GM23248 (cell line): ENCODE results near the gene KDF1. TPM values are rescaled to one million over a fixed set of nuclear protein-coding genes. Genes with fewer than 3 reads are reported as not detected.
A peak's percentile ranks its signal among the peaks of the same experiment; 100 is the strongest.
"Not testable (repeated sequence)": the region's sequence is repeated elsewhere in the genome, so short reads cannot be mapped to it uniquely, and the experiment has no call there.

Experiments
- DNase-seq: peaks from one replicate; pipeline ENCODE4 v3.0.0-alpha.2; 2015
- H2AFZ ChIP-seq: fragments of 200-600 bp; sonication (generic); 2 replicates; pipeline ENCODE4 v1.6.1; 2016; ENCODE audit warnings: antibody characterized with exemption
- H3F3A ChIP-seq: fragments of 200-600 bp; sonication (generic); 2 replicates; pipeline ENCODE4 v1.6.1; 2016; ENCODE audit warnings: mild to moderate bottlenecking, antibody characterized with exemption, mixed run types; ENCODE audit not compliant: insufficient read depth
- H3K27ac ChIP-seq: fragments of 200-600 bp; sonication (generic); 2 replicates; pipeline ENCODE4 v1.5.1; 2016; ENCODE audit warnings: mild to moderate bottlenecking
- H3K27me3 ChIP-seq: fragments of 200-600 bp; sonication (generic); replicated peaks from 2 replicates; pipeline ENCODE4 v1.6.1; 2016; ENCODE audit warnings: mild to moderate bottlenecking; ENCODE audit not compliant: insufficient read depth
- H3K36me3 ChIP-seq: fragments of 200-600 bp; sonication (generic); 2 replicates; pipeline ENCODE4 v1.6.1; 2016; ENCODE audit warnings: low read depth, mild to moderate bottlenecking
- H3K4me1 ChIP-seq: fragments of 200-600 bp; sonication (generic); 2 replicates; pipeline ENCODE4 v1.6.1; 2016; ENCODE audit warnings: mild to moderate bottlenecking; ENCODE audit not compliant: insufficient read depth
- H3K4me2 ChIP-seq: fragments of 200-600 bp; sonication (generic); one replicate; pipeline ENCODE4 v1.6.1; 2016; ENCODE audit warnings: mild to moderate bottlenecking; ENCODE audit not compliant: unreplicated experiment
- H3K4me3 ChIP-seq: fragments of 200-600 bp; sonication (generic); 2 replicates; pipeline ENCODE4 v1.5.1; 2016; ENCODE audit warnings: mild to moderate bottlenecking
- H3K79me2 ChIP-seq: fragments of 200-600 bp; sonication (generic); 2 replicates; pipeline ENCODE4 v1.6.1; 2016; ENCODE audit warnings: mild to moderate bottlenecking; ENCODE audit not compliant: insufficient read depth
- H3K9ac ChIP-seq: fragments of 200-600 bp; sonication (generic); 2 replicates; pipeline ENCODE4 v1.6.1; 2016; ENCODE audit warnings: mild to moderate bottlenecking
- H3K9me2 ChIP-seq: fragments of 200-600 bp; sonication (generic); 2 replicates; pipeline ENCODE4 v1.6.1; 2016; ENCODE audit warnings: mixed run types, mild to moderate bottlenecking, moderate library complexity; ENCODE audit not compliant: insufficient read depth
- H3K9me3 ChIP-seq: fragments of 200-600 bp; sonication (generic); one replicate; pipeline ENCODE4 v1.6.1; 2017; ENCODE audit warnings: low read depth
- H4K20me1 ChIP-seq: fragments of 200-600 bp; sonication (generic); 2 replicates; pipeline ENCODE4 v1.6.0; 2016; ENCODE audit not compliant: insufficient read depth
- EZH2 ChIP-seq: fragments of 200-600 bp; sonication (generic); IDR thresholded peaks from 2 replicates; pipeline ENCODE4 v1.6.1; 2018; ENCODE audit warnings: antibody characterized with exemption, mild to moderate bottlenecking; ENCODE audit not compliant: insufficient read depth, poor library complexity, severe bottlenecking
- EZH2phosphoT487 ChIP-seq: fragments of 200-600 bp; sonication (generic); IDR thresholded peaks from 2 replicates; pipeline ENCODE4 v1.6.1; 2018; ENCODE audit warnings: antibody characterized with exemption, moderate library complexity, mild to moderate bottlenecking, low read depth; ENCODE audit not compliant: insufficient read depth
- WGBS, 2 experiments: methylation state at CpG; one replicate each; pipeline ENCODE4 v1.1.6; 2015 to 2017; ENCODE audit warnings: low lambda C conversion rate in 2 of 2, low coverage in 1 of 2; ENCODE audit errors: missing lambda C conversion rate in 2 of 2; 5-methylcytosine and 5-hydroxymethylcytosine counted together
- in situ Hi-C: fragments of 300-500 bp; cut with MboI; formaldehyde crosslinking; loops from 2 replicates; pipeline ENCODE4 v1.15.0; 2020
- polyA plus RNA-seq: library from polyadenylated mRNA; unstranded; fragments of >200 nt; fragmentation: Nextera tagmentation; extraction: Ambion mirVana; gene quantifications from 2 replicates; pipeline ENCODE4 v1.2.1, GENCODE V29; 2016
- total RNA-seq: library from RNA; depleted of rRNA; stranded (reverse); fragments of >200 nt; shearing (Covaris generic); gene quantifications from 2 replicates; pipeline ENCODE4 v1.2.3, GENCODE V29; 2014

KDF1 gene
- total and polyA plus RNA-seq, 2 experiments from 2014 or later = not detected

- DNase-seq = peak; percentile 92
- Histone ChIP-seq H3K9ac (peak overlapping the region; percentile 62), H3K9me3 (no peaks in the 10 kb centered on the region), H3K27ac (peak overlapping the region; percentile 89), H4K20me1 (no peaks in the 10 kb centered on the region; the same call in 1 of the 2 replicates), H3K36me3 (peaks cover 7% of the 10 kb centered on the region; the same call in 1 of the 2 replicates), H3K4me3 (peak overlapping the region; percentile 29; the same call in 1 of the 2 replicates), H3K4me1 (peaks cover 36% of the 10 kb centered on the region), H3K79me2 (peaks cover 27% of the 10 kb centered on the region), H3K9me2 (no peaks in the 10 kb centered on the region), H3K4me2 (peak overlapping the region; percentile 73), H2AFZ (no peak overlapping the region), H3F3A (peaks cover 34% of the 10 kb centered on the region), H3K27me3 (no peaks in the 10 kb centered on the region)
- WGBS, 2 experiments = 1 to 4% methylated on average over 10 of the region's 10 CpGs
- no peak for TF ChIP-seq EZH2phosphoT487
- no peak for TF ChIP-seq EZH2
- in situ Hi-C loops = no loop called here
These were observed 31.2 kb upstream of the KDF1 start for GRCh38 chr1:26991310-26992116.

- H3K4me2 ChIP-seq, DNase-seq, H3K36me3 ChIP-seq, H4K20me1 ChIP-seq, H3K9me3 ChIP-seq, H2AFZ ChIP-seq, H3K4me3 ChIP-seq, in situ Hi-C loops, H3K27me3 ChIP-seq, H3K79me2 ChIP-seq, H3K9ac ChIP-seq, H3K27ac ChIP-seq, H3K9me2 ChIP-seq: not testable (repeated sequence)
- peaks cover 22% of the 10 kb centered on the region for H3K4me1 ChIP-seq
- H3F3A ChIP-seq = peaks cover 15% of the 10 kb centered on the region
- WGBS, 2 experiments = 84 to 92% methylated on average over 9 to 12 of the region's 12 CpGs
These were observed 29.3 kb upstream of the KDF1 start for GRCh38 chr1:26989403-26990109.

GRCh38 chr1:26986658-26987057, 26.4 kb upstream of the KDF1 start:
- H3K27me3 ChIP-seq = no peaks in the 10 kb centered on the region
- H3K4me2 ChIP-seq = no peak overlapping the region
- no peaks in the 10 kb centered on the region for H3K36me3 ChIP-seq
- no peak for DNase-seq
- 53 to 64% methylated on average over 2 of the region's 2 CpGs for WGBS, 2 experiments
- H3K9ac ChIP-seq = no peak overlapping the region
- no peak for TF ChIP-seq EZH2
- no peak for TF ChIP-seq EZH2phosphoT487
- in situ Hi-C loops = no loop called here
- no peak overlapping the region for H3K27ac ChIP-seq
- no peak overlapping the region for H2AFZ ChIP-seq
- peaks cover 16% of the 10 kb centered on the region for H3K4me1 ChIP-seq
- no peak overlapping the region for H3K4me3 ChIP-seq
- no peaks in the 10 kb centered on the region for H3K9me2 ChIP-seq
- peaks cover 10% of the 10 kb centered on the region for H3F3A ChIP-seq
- no peaks in the 10 kb centered on the region for H3K79me2 ChIP-seq
- H3K9me3 ChIP-seq = no peaks in the 10 kb centered on the region
- no peaks in the 10 kb centered on the region for H4K20me1 ChIP-seq

GRCh38 chr1:26984291-26984690, 24.0 kb upstream of the KDF1 start:
- H4K20me1 ChIP-seq = no peaks in the 10 kb centered on the region
- H3K9ac ChIP-seq = no peak overlapping the region
- H2AFZ ChIP-seq = no peak overlapping the region
- no peaks in the 10 kb centered on the region for H3K79me2 ChIP-seq
- H3K4me1 ChIP-seq = no peaks in the 10 kb centered on the region
- H3F3A ChIP-seq = no peaks in the 10 kb centered on the region
- no peak overlapping the region for H3K4me3 ChIP-seq
- no peaks in the 10 kb centered on the region for H3K9me2 ChIP-seq
- H3K4me2 ChIP-seq = no peak overlapping the region
- no peaks in the 10 kb centered on the region for H3K9me3 ChIP-seq
- WGBS, 2 experiments = 60 to 66% methylated on average over 8 of the region's 8 CpGs
- H3K27me3 ChIP-seq = no peaks in the 10 kb centered on the region
- TF ChIP-seq EZH2phosphoT487 (no peak), EZH2 (no peak)
- no peak for DNase-seq
- in situ Hi-C loops = no loop called here
- no peaks in the 10 kb centered on the region for H3K36me3 ChIP-seq
- no peak overlapping the region for H3K27ac ChIP-seq
